CMK (cell line): ENCODE results near the gene CHEK2.
A peak's percentile ranks its signal among the peaks of the same experiment; 100 is the strongest.
"Not testable (repeated sequence)": the region's sequence is repeated elsewhere in the genome, so short reads cannot be mapped to it uniquely, and the experiment has no call there.

ENCODE experiments used
- DNase-seq: peaks from one replicate; pipeline ENCODE4 v3.0.0-alpha.2; 2010; ENCODE audit warnings: low read depth

Gene CHEK2

DNA sequence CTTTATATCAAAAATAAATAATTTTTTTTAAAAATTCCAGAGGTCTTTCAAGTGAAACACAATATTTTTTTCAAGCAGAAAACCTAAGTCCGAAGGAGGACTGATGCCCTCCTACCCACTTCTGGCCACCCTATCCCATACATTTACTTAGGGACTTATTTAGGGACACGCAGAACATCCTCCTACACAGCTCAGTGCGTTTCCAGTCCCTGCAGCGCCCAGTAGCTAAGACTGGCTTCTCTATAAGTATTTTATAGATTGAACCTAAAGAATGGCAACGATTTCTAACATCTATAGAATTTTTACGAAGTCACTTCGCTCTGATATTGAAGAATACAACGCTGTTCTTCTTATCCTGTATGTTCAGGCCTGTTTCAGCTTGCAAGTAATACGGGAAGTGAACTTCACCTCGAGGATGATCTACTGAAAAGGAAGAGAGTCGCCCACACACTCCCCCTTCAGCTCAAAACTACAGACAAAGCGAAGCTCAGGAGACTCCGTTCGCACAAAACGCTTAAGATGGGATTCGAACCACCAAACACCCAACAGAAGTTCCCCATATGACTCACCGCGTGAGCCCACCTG is 328 bp downstream of the CHEK2 start:
- DNase-seq: no peak

DNA sequence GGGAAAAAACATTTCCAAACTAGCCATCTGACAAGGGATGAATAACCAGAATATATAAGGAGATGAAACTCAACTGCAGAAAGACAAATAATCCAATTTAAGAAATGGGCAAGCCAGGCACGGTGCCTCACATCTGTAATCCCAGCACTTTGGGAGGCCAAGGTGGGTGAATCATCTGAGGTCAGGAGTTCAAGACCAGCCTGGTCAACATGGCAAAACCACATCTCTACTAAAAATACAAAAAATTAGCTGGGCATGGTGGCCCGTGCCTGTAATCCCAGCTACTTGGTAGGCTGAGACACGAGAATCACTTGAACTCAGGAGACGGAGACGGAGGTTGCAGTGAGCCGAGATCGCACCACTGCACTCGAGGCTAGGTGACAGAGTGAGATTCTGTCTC is 2.7 kb downstream of the CHEK2 start:
- DNase-seq: not testable (repeated sequence)

DNA sequence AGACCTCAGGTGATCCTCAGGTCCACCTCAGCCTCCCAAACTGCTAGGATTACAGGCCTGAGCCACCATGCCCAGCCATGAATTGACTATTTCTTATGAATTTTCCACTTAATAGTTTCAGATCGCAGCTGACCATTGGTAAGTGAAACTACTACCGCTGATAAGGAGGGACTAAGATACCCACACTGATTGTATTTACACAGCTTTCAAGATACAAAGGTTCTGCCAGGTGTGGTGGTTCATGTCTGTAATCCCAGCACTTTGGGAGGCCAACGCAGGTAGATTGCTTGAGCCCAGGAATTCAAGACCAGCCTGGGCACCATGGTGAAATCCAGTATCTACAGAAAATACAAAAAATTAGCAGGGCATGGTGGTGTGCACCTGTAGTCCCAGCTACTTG is 3.9 kb downstream of the CHEK2 start:
- DNase-seq: no peak

DNA sequence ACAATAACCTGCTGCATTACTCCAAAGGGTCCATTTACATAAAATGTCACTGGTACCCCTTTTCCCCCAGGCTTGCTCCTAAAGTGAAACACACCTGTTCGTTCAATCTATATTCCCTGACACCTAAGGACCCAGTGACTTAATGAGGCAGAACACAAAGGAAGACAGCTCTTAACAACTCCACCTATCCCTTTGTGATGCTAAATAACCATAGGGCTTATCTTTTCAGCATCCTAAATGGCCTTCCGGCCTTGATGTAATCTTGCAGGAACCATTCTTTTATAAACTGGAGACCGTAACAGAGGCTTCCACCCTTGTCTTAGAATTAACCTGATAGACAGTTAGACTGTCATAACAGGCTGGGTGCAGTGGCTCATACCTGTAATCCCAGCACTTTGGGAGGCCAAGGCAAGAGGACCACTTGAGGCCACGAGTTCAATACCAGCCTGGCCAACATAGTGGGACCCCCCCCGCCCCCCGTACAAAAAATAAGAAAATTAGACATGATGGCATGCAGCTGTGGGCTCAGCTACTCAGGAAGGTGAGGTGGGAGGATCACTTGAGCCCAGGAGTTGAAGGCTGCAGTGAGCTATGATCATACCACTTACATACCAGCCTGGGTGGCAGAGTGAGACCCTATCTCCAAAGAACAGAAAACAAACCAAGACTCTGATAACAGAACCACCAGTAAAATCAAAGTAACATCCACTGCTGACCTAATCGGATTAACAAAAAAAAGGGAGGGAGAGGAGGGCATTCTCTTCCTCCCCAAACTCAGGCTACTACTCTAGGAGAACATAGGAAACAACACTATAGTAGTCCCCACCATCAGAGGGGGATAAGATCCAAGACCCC is 5.1 kb downstream of the CHEK2 start:
- DNase-seq: peak; percentile 33

DNA sequence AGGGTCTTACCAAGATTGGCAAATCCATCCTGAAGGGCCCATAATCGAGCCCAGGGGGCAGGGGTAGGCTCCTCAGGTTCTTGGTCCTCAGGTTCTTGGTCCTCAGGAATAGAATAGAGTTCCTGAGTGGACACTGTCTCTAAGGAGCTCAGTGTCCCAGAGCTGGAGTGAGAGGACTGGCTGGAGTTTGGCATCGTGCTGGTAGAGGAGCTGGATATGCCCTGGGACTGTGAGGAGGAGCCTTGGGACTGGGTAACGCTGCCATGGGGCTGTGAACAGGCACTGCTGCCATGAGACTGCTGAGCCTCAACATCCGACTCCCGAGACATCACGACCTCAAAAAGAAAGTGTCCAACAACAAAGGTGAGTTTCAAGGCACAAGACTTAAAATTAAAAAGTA is 7.2 kb downstream of the CHEK2 start:
- DNase-seq: no peak

DNA sequence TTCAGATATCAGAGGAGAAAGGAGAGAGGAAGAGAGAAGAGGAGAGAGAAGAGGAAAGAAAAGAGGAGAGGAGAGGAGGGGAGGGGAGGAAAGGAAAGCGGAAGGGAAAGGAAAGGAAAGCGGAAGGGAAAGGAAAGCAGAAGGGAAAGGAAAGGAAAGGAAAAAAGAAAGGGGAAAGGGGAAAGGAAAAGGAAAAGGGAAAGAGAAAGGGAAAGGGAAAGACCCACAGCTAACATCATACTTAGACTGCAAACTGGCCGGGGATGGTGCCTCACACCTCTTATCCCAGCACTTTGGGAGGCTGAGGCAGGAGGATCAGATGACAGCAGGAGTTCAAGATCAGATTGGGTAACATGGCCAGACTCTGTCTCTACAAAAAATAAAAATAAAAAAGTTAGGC is 11.4 kb downstream of the CHEK2 start:
- no peak for DNase-seq

DNA sequence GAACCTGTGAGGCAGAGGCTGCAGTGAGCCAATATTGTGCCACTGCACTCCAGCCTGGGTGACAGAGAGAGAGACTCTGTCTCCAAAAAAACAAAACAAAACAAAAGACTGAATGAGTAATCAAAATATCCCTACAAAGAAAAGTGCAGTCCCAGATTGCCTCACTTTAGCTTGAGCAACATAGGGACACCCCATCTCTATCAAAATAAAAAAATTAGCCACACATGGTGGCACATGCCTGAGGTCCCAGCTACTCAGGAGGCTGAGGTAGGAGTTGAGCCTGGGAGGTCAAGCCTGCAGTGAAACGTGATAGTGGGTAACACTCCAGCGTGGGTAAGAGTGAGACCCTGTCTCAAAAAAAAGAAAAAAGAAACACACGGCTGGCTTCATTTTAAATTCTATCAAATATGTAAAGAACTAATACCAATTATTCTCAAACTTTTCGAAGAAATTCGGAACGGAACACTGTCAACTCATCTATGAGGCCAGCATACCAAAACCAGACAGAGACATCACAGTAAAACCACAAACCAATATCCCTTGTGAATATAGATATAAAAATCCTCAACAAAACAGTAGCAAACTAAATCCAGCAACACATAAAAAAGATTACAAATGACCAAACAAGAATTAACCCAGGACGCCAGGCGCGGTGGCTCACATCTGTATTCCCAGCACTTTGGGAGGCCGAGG is 12.9 kb downstream of the CHEK2 start:
- DNase-seq: no peak

DNA sequence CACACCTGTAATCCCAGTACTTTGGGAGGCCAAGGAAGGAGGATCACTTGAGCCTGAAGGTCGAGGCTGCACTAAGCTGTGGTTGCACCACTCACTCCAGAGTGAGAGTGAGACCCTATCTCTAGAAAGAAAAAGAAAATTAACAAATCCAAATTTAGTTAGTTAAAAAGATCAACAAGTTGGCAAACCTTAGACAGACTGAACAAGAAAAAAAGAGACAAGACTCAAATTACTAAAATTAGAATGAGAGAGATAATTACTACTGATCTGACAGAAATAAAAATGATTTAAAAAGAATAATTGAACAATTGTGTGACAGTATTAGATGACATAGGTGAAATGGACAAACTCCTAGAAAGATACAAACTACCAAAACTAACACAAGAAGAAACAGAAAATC is 13.6 kb downstream of the CHEK2 start:
- DNase-seq: no peak

DNA sequence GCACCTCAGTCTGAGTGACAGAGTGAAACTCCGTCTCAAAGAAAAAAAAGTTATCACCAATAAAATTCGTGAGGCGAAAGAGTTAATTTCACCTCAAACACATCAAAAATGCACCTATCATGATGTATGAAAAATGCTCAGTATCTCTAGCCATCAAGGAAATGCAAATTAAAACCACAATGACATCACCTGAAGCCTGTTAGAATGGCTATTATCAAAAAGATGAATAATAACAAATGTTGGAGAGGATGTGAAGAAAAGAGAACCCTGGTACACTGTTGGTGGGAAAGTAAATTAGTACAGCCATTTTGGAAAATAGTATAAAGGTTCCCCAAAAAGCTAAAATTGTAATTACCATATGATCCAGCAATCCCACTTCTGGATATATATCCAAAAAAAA is 23.6 kb downstream of the CHEK2 start:
- no peak for DNase-seq

DNA sequence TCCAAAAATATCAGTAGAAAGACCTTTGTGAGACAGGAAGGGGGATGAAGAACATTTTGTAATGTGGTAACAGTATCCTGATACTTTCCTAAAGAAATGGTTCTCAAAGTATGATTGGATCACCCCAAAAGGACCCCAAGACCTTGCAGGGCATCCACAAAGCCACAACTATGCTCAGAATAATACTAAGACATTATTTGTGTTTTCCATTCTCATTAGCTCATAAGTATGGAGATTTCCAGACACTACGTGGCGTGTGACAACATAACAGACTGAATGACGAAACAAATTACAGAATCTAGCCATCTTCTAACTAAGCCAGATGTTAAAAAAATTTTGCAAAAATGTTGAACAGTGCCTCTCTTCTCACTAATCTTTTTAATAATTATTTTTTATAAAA is 24.9 kb downstream of the CHEK2 start:
- no peak for DNase-seq

DNA sequence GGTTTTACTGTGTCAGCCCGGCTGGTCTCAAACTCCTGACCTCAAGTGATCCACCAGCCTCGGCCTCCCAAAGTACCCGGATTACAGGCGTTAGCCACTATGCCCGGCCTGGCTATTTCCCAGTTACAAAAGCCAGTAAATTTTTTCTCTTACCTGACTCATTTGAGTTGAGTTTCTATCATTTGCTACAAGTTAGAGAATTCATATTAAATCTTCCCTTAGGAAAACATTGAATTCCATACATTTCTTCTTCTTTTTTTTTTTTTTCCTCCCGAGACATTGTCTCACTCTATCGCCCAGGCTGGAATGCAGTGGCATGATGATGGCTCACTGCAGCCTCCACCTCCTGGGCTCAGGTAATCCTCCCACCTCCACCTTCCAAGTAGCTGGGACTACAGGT is 26.0 kb downstream of the CHEK2 start:
- DNase-seq: no peak

DNA sequence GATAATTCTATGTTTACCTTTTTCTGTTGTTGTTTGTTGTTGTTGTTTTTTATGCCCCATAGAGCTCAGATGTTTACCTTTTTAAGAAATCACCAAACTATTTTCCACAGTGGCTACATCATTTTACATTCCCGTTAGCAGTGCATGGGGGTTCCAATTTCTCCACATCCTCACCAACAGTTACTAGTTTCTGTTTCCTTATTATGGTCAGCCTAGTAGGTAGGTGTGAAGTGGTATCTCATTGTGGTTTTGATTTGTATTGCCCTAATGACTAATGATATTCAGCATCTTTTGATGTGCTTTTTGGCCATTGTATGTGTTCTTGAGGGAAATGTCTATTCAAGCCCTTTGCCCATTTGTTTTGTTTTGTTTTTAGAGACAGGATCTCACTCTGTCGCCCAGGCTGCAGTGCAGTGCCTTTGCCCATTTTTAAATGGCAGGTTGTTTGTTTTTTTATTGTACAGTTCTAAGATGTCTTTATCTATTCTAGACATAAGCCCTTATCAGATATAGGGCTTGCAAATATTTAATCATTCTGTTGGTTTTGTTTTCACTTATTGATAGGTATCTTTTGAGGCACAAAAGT is 27.5 kb downstream of the CHEK2 start:
- DNase-seq: no peak

DNA sequence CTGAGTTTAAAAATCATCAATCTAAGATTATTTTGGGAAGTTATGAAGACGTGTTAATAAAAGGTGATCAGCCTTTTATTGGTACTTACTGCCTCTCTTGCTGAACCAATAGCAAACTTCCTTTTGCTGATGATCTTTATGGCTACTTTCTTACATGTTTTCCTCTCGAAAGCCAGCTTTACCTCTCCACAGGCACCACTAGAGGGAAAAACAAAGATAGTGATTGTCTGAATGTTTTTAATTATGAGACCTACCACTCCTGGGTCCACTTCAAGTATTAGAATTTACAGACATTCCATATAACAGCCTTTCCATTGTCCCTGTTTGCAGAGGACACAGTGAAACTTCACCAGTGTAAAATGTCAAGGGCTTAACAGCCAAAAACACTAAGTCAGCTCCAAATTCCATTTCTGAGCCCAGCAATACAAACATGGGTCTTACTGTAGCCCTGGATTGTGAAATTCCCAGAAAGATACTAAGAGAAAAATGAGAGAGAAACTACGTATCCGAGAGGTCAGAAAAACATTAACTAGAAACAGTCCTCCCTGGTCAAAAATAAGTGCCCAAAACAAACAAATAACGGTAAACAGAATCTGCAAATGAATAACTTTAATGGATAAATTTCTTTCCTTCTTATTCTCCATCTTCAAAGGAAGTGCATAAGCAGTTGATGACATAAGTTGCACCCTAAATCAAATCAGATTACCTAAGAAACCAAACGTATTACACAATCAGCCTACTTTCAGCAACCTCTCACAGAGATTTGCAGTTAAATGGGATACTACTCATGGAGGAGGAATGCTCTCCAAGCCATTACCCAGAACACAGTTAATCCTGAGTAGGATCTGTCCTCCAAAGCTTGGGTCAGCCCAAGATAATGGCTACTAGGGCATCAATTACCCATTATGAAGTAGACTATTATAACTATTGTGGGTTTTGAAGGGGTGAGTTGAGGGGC is 29.5 kb downstream of the CHEK2 start:
- no peak for DNase-seq

DNA sequence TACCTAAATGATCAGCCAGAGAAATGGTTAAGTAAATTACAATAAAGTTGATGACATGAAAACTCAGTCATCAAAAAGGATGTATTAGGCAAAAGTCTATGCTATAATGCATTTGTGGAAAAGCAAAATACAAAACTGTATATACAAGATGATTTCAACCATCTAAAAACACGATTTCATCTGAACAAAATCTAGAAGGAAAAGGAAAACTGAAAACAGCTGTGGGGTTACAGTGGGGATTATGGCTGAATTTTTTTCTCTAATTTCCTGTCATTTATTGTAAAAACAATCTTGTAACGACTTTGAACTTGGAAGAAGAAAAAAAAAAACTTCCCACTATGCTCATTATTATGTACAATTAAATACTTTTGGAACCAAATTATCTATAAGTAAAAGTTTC is 30.3 kb downstream of the CHEK2 start:
- DNase-seq: no peak

DNA sequence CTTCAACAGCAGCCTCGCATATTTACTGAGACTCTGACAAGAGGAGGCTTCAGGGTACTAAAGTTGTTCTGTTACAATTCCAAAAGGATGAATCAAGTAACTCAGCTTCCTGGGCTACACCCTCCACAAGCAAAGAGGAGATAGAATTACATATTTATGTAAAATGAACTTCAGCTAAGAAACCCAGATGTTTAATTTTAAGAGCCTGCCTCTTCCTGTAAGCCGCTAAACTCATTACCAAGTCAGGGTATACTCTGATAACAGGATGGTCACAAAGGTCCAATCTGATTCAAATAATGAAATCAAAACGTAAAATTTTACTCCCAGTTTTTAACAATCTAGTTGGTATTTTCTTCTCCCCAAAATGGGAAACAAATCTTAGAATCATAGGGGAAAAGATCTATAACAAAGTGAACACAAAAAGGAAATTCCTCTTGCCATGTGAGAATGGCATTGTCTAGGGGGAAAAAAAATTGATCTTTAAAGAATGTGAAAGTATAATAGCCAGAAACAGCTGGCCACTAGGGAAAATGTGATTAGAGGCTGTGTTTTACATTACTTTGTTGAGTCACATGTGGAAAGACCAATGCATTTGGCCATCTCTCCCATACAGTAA is 30.9 kb downstream of the CHEK2 start:
- no peak for DNase-seq

DNA sequence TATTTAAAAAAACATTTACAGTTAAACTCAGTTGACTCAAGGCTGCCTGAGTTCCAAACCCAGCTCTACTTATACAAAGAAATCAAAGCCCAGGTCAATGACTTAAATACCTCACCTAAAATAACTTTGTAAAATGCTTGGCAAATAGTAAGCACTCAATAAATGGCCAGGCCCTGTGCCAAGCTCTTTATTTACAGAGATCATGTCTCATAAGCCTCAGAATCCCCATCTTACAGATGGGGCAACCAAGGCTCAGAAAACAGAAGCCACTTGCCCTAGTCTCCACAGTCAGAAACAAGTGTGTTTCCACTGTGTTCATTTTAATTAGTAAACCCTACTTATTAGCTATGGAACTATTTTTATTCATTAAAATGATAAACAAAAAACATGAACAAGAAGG is 31.5 kb downstream of the CHEK2 start:
- DNase-seq: no peak

DNA sequence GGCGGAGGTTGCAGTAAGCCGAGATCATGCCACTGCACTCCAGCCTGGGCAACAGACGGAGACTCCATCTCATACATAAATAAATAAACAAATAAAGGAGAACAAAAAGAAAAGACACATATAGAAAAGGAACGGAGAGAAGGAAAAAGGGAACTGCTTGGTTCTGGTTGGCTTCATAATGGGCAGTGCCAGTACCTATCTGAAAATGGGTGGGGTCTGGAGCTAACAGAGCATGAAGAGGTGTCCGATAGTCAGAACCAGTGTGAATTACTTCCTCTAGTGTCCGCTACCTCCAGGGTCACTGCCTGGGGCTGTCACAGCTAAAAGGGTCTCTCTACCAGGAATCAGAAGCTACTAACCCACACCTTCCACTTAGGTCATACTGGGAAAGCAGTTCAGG is 34.8 kb downstream of the CHEK2 start:
- DNase-seq: no peak

DNA sequence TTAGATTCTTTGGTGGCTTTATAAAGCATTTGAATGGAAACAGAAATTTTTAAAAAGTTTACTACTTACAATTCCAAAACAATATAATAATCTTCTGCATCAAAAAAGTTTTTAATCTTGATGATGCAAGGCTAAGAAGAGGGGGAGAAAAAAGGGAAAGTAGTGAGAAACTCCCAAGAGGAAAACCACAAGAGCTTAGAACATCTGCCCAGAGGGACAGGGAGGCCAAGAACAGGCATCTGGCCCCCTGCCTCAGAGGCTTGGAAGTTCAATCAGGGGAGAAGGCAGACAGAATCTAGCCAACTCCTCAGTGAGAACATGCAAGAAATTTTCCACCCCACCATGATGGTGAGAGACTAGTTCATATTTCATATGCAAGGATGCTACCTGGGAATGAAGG is 38.2 kb downstream of the CHEK2 start:
- no peak for DNase-seq

DNA sequence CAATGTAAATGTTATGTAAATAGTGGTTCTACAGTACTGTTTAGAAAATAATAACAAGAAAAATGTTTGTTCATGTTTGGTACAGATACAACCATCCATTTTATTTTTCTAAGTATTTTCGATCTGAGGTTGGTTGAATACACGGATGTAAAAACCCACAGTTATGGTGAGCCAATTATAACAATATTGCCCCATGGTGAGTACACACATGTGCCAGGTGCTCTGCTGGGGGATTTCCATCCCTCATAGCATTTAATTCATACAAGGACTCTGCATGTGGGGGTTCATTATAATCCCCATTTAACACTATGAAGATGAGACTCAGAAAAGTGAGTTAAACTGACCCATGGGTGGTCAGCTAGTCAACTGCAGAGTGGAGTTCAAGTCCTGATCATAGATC is 38.7 kb downstream of the CHEK2 start:
- no peak for DNase-seq

DNA sequence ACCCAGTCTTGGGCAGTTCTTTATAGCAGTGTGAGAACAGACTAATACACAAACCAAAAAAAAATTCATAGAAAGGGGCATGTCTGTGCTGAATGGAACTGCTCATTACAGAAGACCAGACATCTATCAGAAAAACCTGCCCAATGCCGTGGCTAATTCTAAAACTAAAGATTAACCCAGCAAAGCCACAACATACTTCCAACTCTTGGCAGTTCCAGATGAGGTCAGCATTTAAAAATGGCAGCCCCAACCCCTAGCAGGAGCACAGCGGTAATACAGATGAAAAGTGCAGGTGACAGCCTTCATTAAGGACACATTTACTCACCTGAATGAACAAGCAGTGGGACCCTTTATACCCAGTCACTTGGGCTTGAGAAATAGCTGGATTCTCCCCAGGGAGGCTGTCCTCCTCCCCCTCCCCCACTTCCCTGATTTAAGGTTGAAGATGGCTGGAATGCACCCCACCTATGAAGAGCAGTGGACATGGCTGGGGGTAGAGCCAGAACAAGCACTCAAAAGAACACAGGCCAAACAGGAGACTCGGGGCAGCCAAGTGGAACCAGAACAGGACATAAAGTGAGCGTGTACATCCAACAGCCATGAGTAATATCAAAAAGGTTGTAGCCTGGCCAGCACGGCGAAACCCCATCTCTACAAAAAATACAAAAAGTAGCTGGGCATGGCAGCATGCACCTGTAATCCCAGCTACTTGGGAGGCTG is 48.4 kb downstream of the CHEK2 start:
- not testable (repeated sequence) for DNase-seq

DNA sequence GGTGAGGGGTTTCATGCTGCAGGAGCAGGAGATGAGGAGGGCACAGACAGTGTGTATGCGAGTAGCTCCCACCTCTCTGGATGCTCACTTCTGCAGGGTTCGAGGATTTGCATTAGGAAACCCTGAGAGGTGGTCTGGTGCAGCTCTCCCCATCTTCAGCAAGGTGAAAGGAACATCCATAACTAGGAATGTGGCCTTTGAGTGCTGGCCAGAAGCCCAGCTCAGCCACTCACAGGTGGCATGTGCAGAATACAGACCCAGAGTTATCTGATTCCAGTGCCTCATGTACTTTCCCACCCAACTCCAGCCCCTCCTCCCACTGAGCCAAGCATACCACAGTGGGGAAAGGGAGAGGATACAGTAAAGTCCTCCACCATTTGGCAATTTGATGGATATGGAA is 51.8 kb downstream of the CHEK2 start:
- not testable (repeated sequence) for DNase-seq
